IPS-20b (cell line): ENCODE results near the gene LRRC8C.

Experiments used
- H3K27ac ChIP-seq: one replicate; pipeline ENCODE4 v1.5.1; 2013; ENCODE audit warnings: low read length
- H3K27me3 ChIP-seq: 2 replicates; pipeline ENCODE4 v1.6.1; 2013; ENCODE audit warnings: mild to moderate bottlenecking, low read length, inconsistent platforms; ENCODE audit not compliant: insufficient read depth
- H3K36me3 ChIP-seq: 2 replicates; pipeline ENCODE4 v1.6.1; 2013; ENCODE audit warnings: low read depth, mild to moderate bottlenecking, inconsistent platforms, low read length, moderate library complexity; ENCODE audit not compliant: insufficient read depth
- H3K4me1 ChIP-seq: 2 replicates; pipeline ENCODE4 v1.6.1; 2013; ENCODE audit warnings: mild to moderate bottlenecking, control low read depth, inconsistent platforms, low read length, moderate library complexity; ENCODE audit not compliant: insufficient read depth
- H3K4me3 ChIP-seq: 2 replicates; pipeline ENCODE4 v1.5.1; 2013; ENCODE audit warnings: mild to moderate bottlenecking, low read length, inconsistent platforms
- H3K9ac ChIP-seq: 2 replicates; pipeline ENCODE4 v1.6.1; 2013; ENCODE audit warnings: low read depth, mild to moderate bottlenecking, inconsistent platforms, low read length, moderate library complexity
- H3K9me3 ChIP-seq: 2 replicates; pipeline ENCODE4 v1.6.1; 2013; ENCODE audit warnings: mild to moderate bottlenecking, low read depth, low read length, inconsistent platforms; ENCODE audit not compliant: insufficient read depth

LRRC8C gene

GRCh38 chr1:89765774-89766173 is 132.9 kb downstream of the LRRC8C start:
- Histone ChIP-seq H3K9me3 (no peaks in the 10 kb centered on the region), H3K4me3 (no peak overlapping the region), H3K27ac (no peak overlapping the region), H3K4me1 (no peaks in the 10 kb centered on the region), H3K36me3 (no peaks in the 10 kb centered on the region), H3K9ac (no peak overlapping the region), H3K27me3 (peaks cover 36% of the 10 kb centered on the region)

GRCh38 chr1:89767618-89768017 is 134.7 kb downstream of the LRRC8C start:
- Histone ChIP-seq H3K27me3 (peaks cover 22% of the 10 kb centered on the region), H3K9ac (no peak overlapping the region), H3K36me3 (no peaks in the 10 kb centered on the region), H3K4me1 (no peaks in the 10 kb centered on the region), H3K9me3 (no peaks in the 10 kb centered on the region), H3K27ac (no peak overlapping the region), H3K4me3 (no peak overlapping the region)
